GM12878 (cell line): ENCODE results near the gene HAPSTR1. TPM values are rescaled to one million over a fixed set of nuclear protein-coding genes. Genes with fewer than 3 reads are reported as not detected.

Experiments used
- CEBPB ChIP-seq, 2 experiments: fragments of 150-350 bp in 1 of 2; IDR thresholded peaks; 2 replicates each; pipeline ENCODE4 v1.6.1; 2012 to 2014; ENCODE audit warnings: low read depth in 2 of 2, low read length in 2 of 2, borderline replicate concordance in 1 of 2, inconsistent platforms in 1 of 2
- FOXK2 ChIP-seq: fragments of 450-650 bp; IDR thresholded peaks from 2 replicates; pipeline ENCODE4 v1.6.1; 2017; ENCODE audit warnings: mild to moderate bottlenecking, moderate library complexity
- JUNB ChIP-seq: IDR thresholded peaks from 2 replicates; pipeline ENCODE4 v1.6.1; 2016; ENCODE audit warnings: antibody characterized with exemption, mild to moderate bottlenecking
- NBN ChIP-seq: fragments of 450-650 bp; IDR thresholded peaks from 2 replicates; pipeline ENCODE4 v1.6.1; 2016
- POLR2A ChIP-seq: IDR thresholded peaks from 2 replicates; pipeline ENCODE4 v1.6.1; 2011; ENCODE audit warnings: low read depth, mild to moderate bottlenecking, low read length
- RAD21 ChIP-seq: IDR thresholded peaks from 2 replicates; pipeline ENCODE4 v1.6.1; 2011; ENCODE audit warnings: mild to moderate bottlenecking, low read depth, low read length, moderate library complexity; ENCODE audit not compliant: insufficient read depth
- SRF ChIP-seq, 2 experiments: IDR thresholded peaks; 2 replicates each; pipeline ENCODE4 v1.6.1; 2011; ENCODE audit warnings: low read depth in 2 of 2, low read length in 2 of 2, mild to moderate bottlenecking in 1 of 2, moderate library complexity in 1 of 2
- YY1 ChIP-seq: IDR thresholded peaks from 2 replicates; pipeline ENCODE4 v1.6.1; 2011; ENCODE audit warnings: low read depth, mild to moderate bottlenecking, low read length
- ZSCAN29 ChIP-seq: fragments of 450-650 bp; IDR thresholded peaks from 2 replicates; pipeline ENCODE4 v1.6.1; 2017; ENCODE audit warnings: mild to moderate bottlenecking, moderate library complexity
- polyA plus RNA-seq, 11 experiments: library from polyadenylated mRNA; depleted of rRNA in 4 of 11; unstranded in 6 of 11; stranded (reverse) in 5 of 11; fragments of >200 nt; fragmentation: Nextera tagmentation in 4 of 11; fragmentation: Illumina TruSeq in 1 of 11; extraction: Ambion mirVana in 4 of 11; extraction: Trizol in 1 of 11; gene quantifications; 1 replicate in 1 of 11; 2 replicates in 10 of 11; pipeline versions ENCODE4 v1.2.1 to v1.2.3, GENCODE V29; 2011 to 2016; ENCODE audit warnings: inconsistent platforms in 2 of 11, missing spikeins in 2 of 11, low read depth in 1 of 11
- total RNA-seq, 4 experiments: library from RNA; depleted of rRNA in 3 of 4; stranded (reverse); fragments of >200 nt in 3 of 4; fragmentation: Illumina TruSeq in 1 of 4; extraction: Trizol in 1 of 4; gene quantifications; 2 replicates each; pipeline versions ENCODE4 v1.2.1 to v1.2.3, GENCODE V29; 2013 to 2021
- TF ChIP-seq, protein P1 (sequence below): fragments of 450-650 bp; IDR thresholded peaks from 2 replicates; pipeline ENCODE4 v1.6.1; 2017; ENCODE audit warnings: mild to moderate bottlenecking, low read depth, inconsistent platforms; ENCODE audit not compliant: poor library complexity, severe bottlenecking
- TF ChIP-seq, protein P2 (sequence below): fragments of 450-650 bp; IDR thresholded peaks from 2 replicates; pipeline ENCODE4 v1.6.1; 2017; ENCODE audit warnings: low read depth, mild to moderate bottlenecking, moderate library complexity

HAPSTR1 gene
- total and polyA plus RNA-seq, 10 of the 15 experiments (the other 5 are each of a cell fraction or from before 2014, with no cell fraction given): 8.7 to 52.5 (median 23.1) TPM

DNA sequence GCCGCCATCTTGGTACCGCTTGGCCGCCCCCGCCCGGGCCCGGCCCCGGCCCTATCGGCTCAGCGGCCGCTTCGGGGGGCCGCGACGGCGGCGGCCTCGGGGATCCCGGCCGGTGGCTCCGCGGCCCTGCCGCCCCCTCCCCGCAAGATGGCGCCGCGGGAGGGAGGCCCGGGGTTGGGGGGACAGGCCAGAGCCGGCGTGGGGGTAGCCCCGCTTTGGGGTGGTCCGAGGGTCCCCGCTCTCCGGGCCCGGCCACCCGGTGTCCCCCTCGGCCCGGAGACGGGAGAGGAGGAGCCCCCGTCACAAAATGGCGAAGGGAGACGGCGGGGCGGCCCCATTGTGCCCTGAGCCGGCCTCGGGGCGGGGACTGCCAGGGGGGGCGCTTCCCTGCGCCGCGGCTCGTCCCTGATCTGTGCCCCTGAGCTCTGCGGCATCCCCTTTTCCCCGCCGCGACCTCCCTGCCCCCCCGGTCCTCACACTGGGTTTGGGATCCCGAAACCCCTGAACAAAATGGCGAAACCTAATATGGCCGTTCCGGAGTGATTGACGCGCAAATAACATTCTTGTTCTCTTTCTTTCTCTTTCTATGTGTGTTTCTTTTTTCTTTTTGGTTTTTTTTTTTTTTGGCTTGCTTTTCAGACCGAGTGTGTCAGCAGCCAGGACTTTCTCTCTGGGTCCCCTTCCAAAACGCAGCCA lies 986 bp downstream of the HAPSTR1 start (continued):
- TF ChIP-seq FOXK2: no peak
- 0 out of 2 replicates have a peak, but pooled peaks have one; percentile 20 for TF ChIP-seq ZSCAN29
- TF ChIP-seq, protein P1, sequence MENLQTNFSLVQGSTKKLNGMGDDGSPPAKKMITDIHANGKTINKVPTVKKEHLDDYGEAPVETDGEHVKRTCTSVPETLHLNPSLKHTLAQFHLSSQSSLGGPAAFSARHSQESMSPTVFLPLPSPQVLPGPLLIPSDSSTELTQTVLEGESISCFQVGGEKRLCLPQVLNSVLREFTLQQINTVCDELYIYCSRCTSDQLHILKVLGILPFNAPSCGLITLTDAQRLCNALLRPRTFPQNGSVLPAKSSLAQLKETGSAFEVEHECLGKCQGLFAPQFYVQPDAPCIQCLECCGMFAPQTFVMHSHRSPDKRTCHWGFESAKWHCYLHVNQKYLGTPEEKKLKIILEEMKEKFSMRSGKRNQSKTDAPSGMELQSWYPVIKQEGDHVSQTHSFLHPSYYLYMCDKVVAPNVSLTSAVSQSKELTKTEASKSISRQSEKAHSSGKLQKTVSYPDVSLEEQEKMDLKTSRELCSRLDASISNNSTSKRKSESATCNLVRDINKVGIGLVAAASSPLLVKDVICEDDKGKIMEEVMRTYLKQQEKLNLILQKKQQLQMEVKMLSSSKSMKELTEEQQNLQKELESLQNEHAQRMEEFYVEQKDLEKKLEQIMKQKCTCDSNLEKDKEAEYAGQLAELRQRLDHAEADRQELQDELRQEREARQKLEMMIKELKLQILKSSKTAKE: no peak
- TF ChIP-seq, protein P2, sequence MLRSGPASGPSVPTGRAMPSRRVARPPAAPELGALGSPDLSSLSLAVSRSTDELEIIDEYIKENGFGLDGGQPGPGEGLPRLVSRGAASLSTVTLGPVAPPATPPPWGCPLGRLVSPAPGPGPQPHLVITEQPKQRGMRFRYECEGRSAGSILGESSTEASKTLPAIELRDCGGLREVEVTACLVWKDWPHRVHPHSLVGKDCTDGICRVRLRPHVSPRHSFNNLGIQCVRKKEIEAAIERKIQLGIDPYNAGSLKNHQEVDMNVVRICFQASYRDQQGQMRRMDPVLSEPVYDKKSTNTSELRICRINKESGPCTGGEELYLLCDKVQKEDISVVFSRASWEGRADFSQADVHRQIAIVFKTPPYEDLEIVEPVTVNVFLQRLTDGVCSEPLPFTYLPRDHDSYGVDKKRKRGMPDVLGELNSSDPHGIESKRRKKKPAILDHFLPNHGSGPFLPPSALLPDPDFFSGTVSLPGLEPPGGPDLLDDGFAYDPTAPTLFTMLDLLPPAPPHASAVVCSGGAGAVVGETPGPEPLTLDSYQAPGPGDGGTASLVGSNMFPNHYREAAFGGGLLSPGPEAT: peak; percentile 41; the same call in 1 of the 2 replicates
- TF ChIP-seq YY1: peak; percentile 91
- peak; percentile 62; the same call in 1 of the 2 replicates for TF ChIP-seq NBN
- TF ChIP-seq JUNB: no peak
- TF ChIP-seq RAD21: no peak
- no peak for TF ChIP-seq CEBPB (IDR thresholded peaks at IDR 0.05; ENCODE audit: borderline replicate concordance in 1 of 2, low read depth in 2 of 2, low read length in 2 of 2)
- no peak; the same call in 1 of the 2 replicates for TF ChIP-seq POLR2A
- TF ChIP-seq SRF (IDR thresholded peaks at IDR 0.05; ENCODE audit: low read depth in 2 of 2, low read length in 2 of 2): peak; percentile 67 to 85
